Caco-2 (cell line): ENCODE measurements around the gene C4orf54. TPM values are rescaled to one million over a fixed set of nuclear protein-coding genes. Genes with fewer than 3 reads are reported as not detected.

Experiments
- BruUV-seq: library from RNA; stranded (reverse); fragments of 400-500 nt; replicated peaks from 2 replicates; lab custom pipeline; 2021; lab: Mats Ljungman, UMichigan
- CTCF ChIA-PET: fragments of 300-600 bp; sonication (Branson Sonifier 250); formaldehyde crosslinking; loops from one replicate; lab custom pipeline; 2022; ENCODE audit warnings: antibody characterized with exemption; lab: Charles Lee
- POLR2A ChIA-PET: fragments of 300-600 bp; sonication (Branson Sonifier 250); formaldehyde crosslinking; loops from one replicate; lab custom pipeline; 2022; ENCODE audit warnings: antibody characterized with exemption; lab: Charles Lee
- DNase-seq, 2 experiments: peaks; one replicate each; pipeline versions ENCODE4 v3.0.0 to v3.0.0-alpha.2; 2020 to 2022
- H3K27me3 ChIP-seq: replicated peaks from 2 replicates; pipeline ENCODE4 v1.6.0; 2011; ENCODE audit warnings: low read length; ENCODE audit not compliant: control insufficient read depth, insufficient read depth
- H3K36me3 ChIP-seq: 2 replicates; pipeline ENCODE4 v1.5.1; 2011; ENCODE audit warnings: low read length; ENCODE audit not compliant: control insufficient read depth, insufficient read depth
- H3K4me1 ChIP-seq: fragments of 250-450 bp; sonication (Bioruptor Pico); 2 replicates; pipeline ENCODE4 v1.5.1; 2020; ENCODE audit warnings: mild to moderate bottlenecking
- H3K4me3 ChIP-seq: 2 replicates; pipeline ENCODE4 v1.5.1; 2011; ENCODE audit warnings: low read depth, mild to moderate bottlenecking, control low read depth, low read length
- H3K9me3 ChIP-seq: fragments of 250-450 bp; sonication (Bioruptor Pico); 2 replicates; pipeline ENCODE4 v1.5.1; 2020; ENCODE audit warnings: mild to moderate bottlenecking, moderate library complexity
- H3K27ac Mint-ChIP-seq: one replicate; pipeline ENCODE4 v1.8.0; 2022; ENCODE audit warnings: mixed read lengths; ENCODE audit not compliant: unreplicated experiment
- H3K27me3 Mint-ChIP-seq: one replicate; pipeline ENCODE4 v1.8.0; 2022; ENCODE audit warnings: mixed read lengths; ENCODE audit not compliant: insufficient read depth, unreplicated experiment
- H3K36me3 Mint-ChIP-seq: one replicate; pipeline ENCODE4 v1.8.0; 2022; ENCODE audit warnings: mild to moderate bottlenecking, mixed read lengths; ENCODE audit not compliant: insufficient read depth, unreplicated experiment
- H3K4me1 Mint-ChIP-seq: one replicate; pipeline ENCODE4 v1.8.0; 2022; ENCODE audit warnings: low read depth, mixed read lengths; ENCODE audit not compliant: unreplicated experiment
- H3K4me3 Mint-ChIP-seq: one replicate; pipeline ENCODE4 v1.8.0; 2022; ENCODE audit warnings: mild to moderate bottlenecking, moderate library complexity, mixed read lengths; ENCODE audit not compliant: unreplicated experiment
- H3K9me3 Mint-ChIP-seq: one replicate; pipeline ENCODE4 v1.8.0; 2022; ENCODE audit warnings: mixed read lengths; ENCODE audit not compliant: unreplicated experiment
- CTCF ChIP-seq, 2 experiments: fragments of 200-600 bp in 1 of 2; IDR thresholded peaks; 1 replicate in 1 of 2; 2 replicates in 1 of 2; pipeline versions ENCODE4 v1.5.1 to v1.8.0; 2011 to 2022; ENCODE audit warnings: antibody characterized with exemption in 1 of 2, control low read depth in 1 of 2, inconsistent platforms in 1 of 2, low read depth in 1 of 2, low read length in 1 of 2, mild to moderate bottlenecking in 1 of 2, moderate library complexity in 1 of 2; ENCODE audit not compliant: insufficient read depth in 1 of 2, severe bottlenecking in 1 of 2, unreplicated experiment in 1 of 2
- intact Hi-C: fragments of 100-400 bp; cut with micrococcal nuclease; formaldehyde crosslinking; loops from one replicate; pipeline ENCODE4 v1.10.0; 2022; ENCODE audit not compliant: unreplicated experiment
- total RNA-seq: library from RNA; stranded (reverse); gene quantifications from 2 replicates; pipeline ENCODE4 v1.2.3, GENCODE V29; 2022

C4orf54 gene
- total RNA-seq, 1 experiment from 2014 or later: not detected

- H3K4me3 ChIP-seq: no peak overlapping the region
- Mint-ChIP-seq H3K9me3 (no peaks in the 10 kb centered on the region), H3K4me1 (no peaks in the 10 kb centered on the region), H3K36me3 (no peaks in the 10 kb centered on the region), H3K27ac (no peak overlapping the region), H3K4me3 (no peak overlapping the region), H3K27me3 (peaks cover 11% of the 10 kb centered on the region)
- intact Hi-C loops: no loop called here
- TF ChIP-seq CTCF (IDR thresholded peaks at IDR 0.05; ENCODE audit: insufficient read depth in 1 of 2, low read depth in 1 of 2, low read length in 1 of 2, severe bottlenecking in 1 of 2, unreplicated experiment in 1 of 2): no peak
- no peak for DNase-seq
- no peaks in the 10 kb centered on the region for H3K36me3 ChIP-seq
- no peaks in the 10 kb centered on the region for H3K27me3 ChIP-seq
- no TSS peak for BruUV-seq
- H3K9me3 ChIP-seq: no peaks in the 10 kb centered on the region
- no peaks in the 10 kb centered on the region for H3K4me1 ChIP-seq
- ChIA-PET CTCF (no interaction called here), POLR2A (no interaction called here)
Observed at GRCh38 chr4:99658666-99659065, 1.0 kb upstream of the C4orf54 start.

GRCh38 chr4:99655308-99656081 is 2.1 kb downstream of the C4orf54 start:
- H3K27ac Mint-ChIP-seq: no peak overlapping the region
- CTCF ChIA-PET: no interaction called here
- BruUV-seq: no TSS peak
- H3K27me3 ChIP-seq: no peaks in the 10 kb centered on the region
- no peak for TF ChIP-seq CTCF (IDR thresholded peaks at IDR 0.05; ENCODE audit: insufficient read depth in 1 of 2, low read depth in 1 of 2, low read length in 1 of 2, severe bottlenecking in 1 of 2, unreplicated experiment in 1 of 2)
- H3K4me3 Mint-ChIP-seq: no peak overlapping the region
- intact Hi-C loops: no loop called here
- no peaks in the 10 kb centered on the region for H3K9me3 Mint-ChIP-seq
- no peak for DNase-seq
- no peaks in the 10 kb centered on the region for H3K27me3 Mint-ChIP-seq
- H3K4me1 ChIP-seq: no peaks in the 10 kb centered on the region
- no peaks in the 10 kb centered on the region for H3K36me3 Mint-ChIP-seq
- H3K9me3 ChIP-seq: no peaks in the 10 kb centered on the region
- no peaks in the 10 kb centered on the region for H3K36me3 ChIP-seq
- no peaks in the 10 kb centered on the region for H3K4me1 Mint-ChIP-seq
- H3K4me3 ChIP-seq: no peak overlapping the region
- POLR2A ChIA-PET: no interaction called here

- Mint-ChIP-seq H3K4me3 (no peak overlapping the region), H3K36me3 (no peaks in the 10 kb centered on the region), H3K9me3 (no peaks in the 10 kb centered on the region), H3K27ac (no peak overlapping the region), H3K4me1 (no peaks in the 10 kb centered on the region), H3K27me3 (no peaks in the 10 kb centered on the region)
- Histone ChIP-seq H3K4me3 (no peak overlapping the region), H3K4me1 (no peaks in the 10 kb centered on the region), H3K27me3 (no peaks in the 10 kb centered on the region), H3K36me3 (no peaks in the 10 kb centered on the region), H3K9me3 (no peaks in the 10 kb centered on the region)
- BruUV-seq: no TSS peak
- CTCF ChIA-PET: no interaction called here
- no peak for DNase-seq
- POLR2A ChIA-PET: no interaction called here
- intact Hi-C loops: no loop called here
- no peak for TF ChIP-seq CTCF (IDR thresholded peaks at IDR 0.05; ENCODE audit: insufficient read depth in 1 of 2, low read depth in 1 of 2, low read length in 1 of 2, severe bottlenecking in 1 of 2, unreplicated experiment in 1 of 2)
Observed at GRCh38 chr4:99654361-99654761, 3.3 kb downstream of the C4orf54 start.
